G401 (cell line): ENCODE data around the gene ANO6. TPM values are rescaled to one million over a fixed set of nuclear protein-coding genes. Genes with fewer than 3 reads are reported as not detected.
"Not testable (repeated sequence)": the region's sequence is repeated elsewhere in the genome, so short reads cannot be mapped to it uniquely, and the experiment has no call there.

ENCODE experiments used
- DNase-seq: peaks from one replicate; pipeline ENCODE4 v3.0.0-alpha.2; 2015; ENCODE audit warnings: low spot score
- in situ Hi-C: cut with HindIII; loops from 2 replicates; pipeline ENCODE4 v1.10.0; 2016; ENCODE audit warnings: low sequenced_read_pairs, mixed read lengths
- total RNA-seq: library from RNA; depleted of rRNA; stranded (reverse); fragments of >200 nt; shearing (Covaris generic); gene quantifications from 2 replicates; pipeline ENCODE4 v1.2.3, GENCODE V29; 2014

The ANO6 gene
- total RNA-seq, 1 experiment from 2014 or later, result 25.8 TPM

- in situ Hi-C loops, result no loop called here
- no peak for DNase-seq
Observed at GRCh38 chr12:45234139-45234865, 18.4 kb downstream of the ANO6 start.

GRCh38 chr12:45235087-45236025, 19.5 kb downstream of the ANO6 start:
- in situ Hi-C loops, result no loop called here
- DNase-seq, result no peak

GRCh38 chr12:45236383-45236782, 20.5 kb downstream of the ANO6 start:
- in situ Hi-C loops, DNase-seq: not testable (repeated sequence)

GRCh38 chr12:45242180-45242579, 26.3 kb downstream of the ANO6 start:
- no peak for DNase-seq
- in situ Hi-C loops, result no loop called here

DNA sequence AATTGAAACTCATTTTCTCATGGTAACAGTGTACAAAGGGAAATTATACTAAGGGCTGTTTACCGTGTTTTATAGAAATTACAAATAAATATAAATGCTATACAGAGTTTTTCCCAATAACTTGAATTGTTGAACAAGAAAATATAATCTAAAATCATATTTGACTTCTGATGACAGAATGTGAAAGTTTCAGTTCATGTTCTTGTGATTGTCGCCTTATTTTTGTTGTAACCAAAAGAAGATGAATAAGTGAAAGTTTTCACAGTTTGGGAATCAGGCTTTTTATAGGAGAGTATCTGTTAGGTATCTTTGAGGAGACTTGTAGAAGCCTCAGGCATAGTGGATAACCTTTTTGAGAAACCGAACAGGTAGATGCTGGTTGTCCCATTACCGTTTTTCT, 28.1 kb downstream of the ANO6 start:
- in situ Hi-C loops, result no loop called here
- DNase-seq, result no peak

GRCh38 chr12:45244561-45245343, 28.9 kb downstream of the ANO6 start:
- no peak for DNase-seq
- in situ Hi-C loops, result no loop called here

DNA sequence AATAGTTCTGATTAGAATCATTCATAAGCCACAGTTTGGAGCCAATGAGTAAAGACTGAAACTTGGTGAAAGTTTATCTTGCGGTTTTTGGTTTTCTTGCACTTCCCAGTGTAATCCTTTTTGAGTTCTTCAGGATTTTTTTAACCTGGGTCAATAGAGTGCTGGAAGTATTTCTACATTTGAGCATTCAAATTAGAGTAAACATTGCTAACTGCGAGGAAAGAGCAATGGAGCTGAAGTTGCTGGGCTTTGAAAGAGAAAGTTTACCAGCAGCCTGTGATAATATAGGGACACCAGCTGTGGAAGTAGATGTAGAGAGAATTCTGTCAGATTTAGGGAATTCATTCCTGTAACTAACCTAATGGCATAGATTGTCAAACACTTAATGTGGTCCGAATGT, 30.3 kb downstream of the ANO6 start:
- in situ Hi-C loops, result no loop called here
- no peak for DNase-seq

GRCh38 chr12:45247589-45247988, 31.7 kb downstream of the ANO6 start:
- no peak for DNase-seq
- in situ Hi-C loops, result no loop called here

GRCh38 chr12:45248095-45248494, 32.2 kb downstream of the ANO6 start:
- in situ Hi-C loops, result no loop called here
- no peak for DNase-seq

- in situ Hi-C loops, result no loop called here
Observed at GRCh38 chr12:45254254-45254653, 38.4 kb downstream of the ANO6 start.

GRCh38 chr12:45256721-45257120, 40.8 kb downstream of the ANO6 start:
- in situ Hi-C loops, result no loop called here
- no peak for DNase-seq

More at GRCh38 chr12:45254254-45254653, 38.4 kb downstream of the ANO6 start:
- DNase-seq, result no peak

DNA sequence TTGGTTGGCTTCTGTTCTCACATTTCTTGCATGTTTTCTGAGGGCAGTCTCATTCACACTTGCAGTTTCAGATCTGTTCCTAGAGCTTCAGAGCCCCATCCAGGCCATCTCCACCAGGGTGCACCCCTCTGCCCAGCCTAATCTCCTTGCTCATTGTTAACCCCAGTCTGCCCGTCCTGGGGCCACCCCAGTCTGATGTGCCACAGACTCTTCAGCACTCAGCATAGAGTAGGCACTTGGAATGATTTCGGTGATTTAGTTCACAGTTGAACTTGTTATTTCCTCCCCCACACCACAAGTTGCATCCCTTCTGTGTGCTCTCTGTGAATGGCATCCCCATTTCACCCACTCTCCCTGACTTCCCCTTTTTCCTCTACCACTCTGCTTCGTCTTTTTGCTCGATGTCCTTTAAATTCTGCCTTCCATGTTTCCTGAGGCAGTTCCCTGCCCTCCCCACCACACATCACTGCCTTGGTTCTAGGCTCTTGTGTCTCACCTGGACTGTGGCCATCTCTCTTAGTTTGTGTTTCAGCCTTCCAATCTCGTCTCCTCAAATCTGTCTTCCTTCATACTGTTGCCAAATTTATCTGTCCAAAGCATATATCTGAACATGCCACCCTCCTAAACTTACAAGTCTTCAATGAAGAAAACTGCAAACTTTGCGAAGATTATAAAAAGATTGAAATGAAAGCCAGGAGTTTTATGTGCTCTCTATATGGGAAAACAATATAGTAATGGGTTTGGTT, 41.5 kb downstream of the ANO6 start:
- in situ Hi-C loops, result no loop called here
- DNase-seq, result no peak

DNA sequence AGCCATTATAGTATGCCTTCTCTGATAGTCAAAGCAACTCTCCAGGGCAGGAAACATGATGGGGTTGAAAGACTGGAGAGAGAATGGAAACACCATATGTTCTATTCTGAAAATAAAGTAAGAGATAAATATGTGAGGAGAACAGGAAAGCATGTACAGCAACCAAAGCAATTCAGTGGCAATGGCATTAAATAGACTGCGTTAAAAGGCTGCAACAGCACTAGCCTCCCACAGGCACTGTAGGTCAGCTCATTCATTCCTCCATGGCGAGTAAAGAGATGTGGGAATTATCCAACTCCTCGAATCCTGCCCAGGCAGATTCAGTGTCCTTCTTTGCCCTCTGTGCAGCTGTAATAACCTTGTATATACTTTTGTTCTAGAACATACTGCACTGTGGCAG, 43.8 kb downstream of the ANO6 start:
- in situ Hi-C loops, result no loop called here
- DNase-seq, result no peak

- in situ Hi-C loops, result no loop called here
- DNase-seq, result no peak
Observed at GRCh38 chr12:45260104-45260815, 44.4 kb downstream of the ANO6 start.

- in situ Hi-C loops, result no loop called here
- no peak for DNase-seq
Observed at GRCh38 chr12:45260854-45261253, 45.0 kb downstream of the ANO6 start.

DNA sequence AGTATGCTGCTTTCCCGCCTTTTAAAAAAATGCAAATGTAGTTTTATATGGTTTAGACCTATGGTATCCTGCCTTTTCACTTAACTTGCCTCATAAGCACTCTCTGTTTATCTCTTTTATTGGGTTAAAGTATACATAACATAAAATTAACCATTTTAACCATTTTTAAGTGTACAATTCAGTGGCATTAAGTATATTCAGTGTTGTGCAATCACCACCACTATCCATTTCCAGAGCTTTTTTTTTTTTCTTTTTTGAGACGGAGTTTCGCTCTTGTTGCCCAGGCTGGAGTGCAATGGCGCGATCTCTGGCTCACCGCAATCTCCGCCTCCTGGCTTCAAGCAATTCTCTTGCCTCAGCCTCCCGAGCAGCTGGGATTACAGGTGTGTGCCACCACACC, 46.3 kb downstream of the ANO6 start:
- in situ Hi-C loops, DNase-seq: not testable (repeated sequence)

- no peak for DNase-seq
Observed at GRCh38 chr12:45263587-45263986, 47.7 kb downstream of the ANO6 start.

DNA sequence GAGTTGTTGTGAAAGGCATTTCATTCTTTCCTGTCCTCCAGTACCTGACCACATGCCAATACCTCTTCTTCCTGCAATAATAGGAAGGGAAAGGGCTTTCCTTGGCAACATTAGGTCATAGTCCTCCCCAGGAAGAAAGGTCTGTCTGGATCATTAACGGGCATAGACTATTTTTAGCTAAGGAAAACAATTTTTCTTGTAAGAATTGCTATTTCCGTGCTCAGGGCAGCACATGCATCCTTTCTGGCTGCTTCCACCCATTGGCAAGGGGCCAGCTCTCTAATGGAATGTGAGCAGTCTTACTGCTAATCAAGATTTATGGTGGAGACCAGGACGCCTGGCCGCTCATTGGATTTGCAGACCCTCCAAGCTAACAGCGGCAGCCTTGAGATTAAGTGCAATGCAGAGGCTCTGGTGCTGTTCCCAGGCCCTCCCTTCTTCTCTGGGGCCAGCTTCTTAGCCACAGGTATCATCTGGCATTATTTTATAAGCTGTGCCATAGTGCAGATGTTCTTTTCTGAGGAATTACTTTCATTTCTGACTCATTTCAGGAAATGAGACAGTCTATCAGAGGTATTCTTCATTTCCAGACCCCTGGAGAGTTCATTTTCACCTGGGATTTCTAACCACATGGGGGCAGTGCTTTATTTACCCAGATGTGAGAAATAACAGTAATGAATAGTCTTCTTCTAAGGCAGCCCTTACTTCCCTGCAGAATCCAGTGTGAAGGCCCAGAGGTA, 52.9 kb downstream of the ANO6 start:
- peak; percentile 16 for DNase-seq
- in situ Hi-C loops, result no loop called here

More at GRCh38 chr12:45263587-45263986, 47.7 kb downstream of the ANO6 start:
- in situ Hi-C loops, result no loop called here
